Liver (tissue), 9 donors: Measurements from ENCODE around the gene TRPV4. TPM values are rescaled to one million over a fixed set of nuclear protein-coding genes. Genes with fewer than 3 reads are reported as not detected.

Source experiments
- DNase-seq: peaks from one replicate; pipeline ENCODE4 v3.0.0-alpha.2; 2017; ENCODE audit warnings: low spot score
- H3K27ac ChIP-seq, 2 donors: one replicate each; pipeline ENCODE4 v1.7.0; 2013; ENCODE audit warnings: inconsistent platforms in 2 of 2, low read length in 2 of 2, control low read depth in 1 of 2, low read depth in 1 of 2, mild to moderate bottlenecking in 1 of 2
- H3K27me3 ChIP-seq, 4 donors: one replicate each; pipeline versions ENCODE4 v1.6.1 to v1.7.0; 2013; ENCODE audit warnings: low read length in 3 of 4, inconsistent platforms in 1 of 4, mild to moderate bottlenecking in 1 of 4, moderate library complexity in 1 of 4; ENCODE audit not compliant: control insufficient read depth in 4 of 4, insufficient read depth in 4 of 4
- H3K36me3 ChIP-seq, 4 donors: one replicate each; pipeline versions ENCODE4 v1.6.1 to v1.7.0; 2013; ENCODE audit warnings: low read length in 3 of 4, mild to moderate bottlenecking in 3 of 4, low read depth in 1 of 4, moderate library complexity in 1 of 4; ENCODE audit not compliant: control insufficient read depth in 4 of 4, insufficient read depth in 3 of 4
- H3K4me1 ChIP-seq, 4 donors: one replicate each; pipeline versions ENCODE4 v1.6.1 to v1.7.0; 2013; ENCODE audit warnings: low read length in 3 of 4, mild to moderate bottlenecking in 3 of 4, moderate library complexity in 1 of 4; ENCODE audit not compliant: control insufficient read depth in 4 of 4, insufficient read depth in 4 of 4
- H3K4me3 ChIP-seq, 3 donors: one replicate each; pipeline versions ENCODE4 v1.6.1 to v1.7.0; 2013; ENCODE audit warnings: low read length in 3 of 3, control low read depth in 1 of 3, low read depth in 1 of 3, mild to moderate bottlenecking in 1 of 3
- H3K9ac ChIP-seq, 2 donors: one replicate each; pipeline ENCODE4 v1.7.0; 2013; ENCODE audit warnings: low read length in 2 of 2, mild to moderate bottlenecking in 2 of 2, moderate library complexity in 2 of 2, control low read depth in 1 of 2, low read depth in 1 of 2
- H3K9me3 ChIP-seq, 4 donors: one replicate each; pipeline versions ENCODE4 v1.6.1 to v1.7.0; 2013; ENCODE audit warnings: low read length in 3 of 4; ENCODE audit not compliant: control insufficient read depth in 4 of 4
- EGR1 ChIP-seq, 2 donors: IDR thresholded peaks; 2 replicates each; pipeline ENCODE4 v1.6.1; 2016 to 2018; ENCODE audit warnings: antibody characterized with exemption in 2 of 2, low read depth in 2 of 2
- FOXA1 ChIP-seq: IDR thresholded peaks from 2 replicates; pipeline ENCODE4 v1.6.1; 2016; ENCODE audit warnings: antibody characterized with exemption
- FOXA2 ChIP-seq: IDR thresholded peaks from 2 replicates; pipeline ENCODE4 v1.6.1; 2016; ENCODE audit warnings: antibody characterized with exemption
- GABPA ChIP-seq, 2 donors: IDR thresholded peaks in 1 of 2; conservative IDR thresholded peaks in 1 of 2; 2 replicates each; pipeline ENCODE4 v1.6.1; 2016; ENCODE audit warnings: antibody characterized with exemption in 2 of 2, mild to moderate bottlenecking in 1 of 2, moderate library complexity in 1 of 2
- HNF4A ChIP-seq, 2 donors: conservative IDR thresholded peaks; 2 replicates each; pipeline ENCODE4 v1.6.1; 2016; ENCODE audit warnings: antibody characterized with exemption in 2 of 2, mild to moderate bottlenecking in 2 of 2
- HNF4G ChIP-seq: IDR thresholded peaks from 2 replicates; pipeline ENCODE4 v1.6.1; 2016; ENCODE audit warnings: antibody characterized with exemption
- JUND ChIP-seq, 2 donors: IDR thresholded peaks; 2 replicates each; pipeline ENCODE4 v1.6.1; 2016; ENCODE audit warnings: antibody characterized with exemption in 2 of 2
- NR2F2 ChIP-seq: IDR thresholded peaks from 2 replicates; pipeline ENCODE4 v1.6.1; 2016; ENCODE audit warnings: antibody characterized with exemption
- RAD21 ChIP-seq, 2 donors: IDR thresholded peaks; 2 replicates each; pipeline ENCODE4 v1.6.1; 2016; ENCODE audit warnings: antibody characterized with exemption in 2 of 2, mild to moderate bottlenecking in 2 of 2
- RXRA ChIP-seq, 2 donors: IDR thresholded peaks; 2 replicates each; pipeline ENCODE4 v1.6.1; 2017 to 2018; ENCODE audit warnings: antibody characterized with exemption in 2 of 2, mild to moderate bottlenecking in 1 of 2
- SP1 ChIP-seq: IDR thresholded peaks from 2 replicates; pipeline ENCODE4 v1.6.1; 2018; ENCODE audit warnings: antibody characterized with exemption, mild to moderate bottlenecking
- TAF1 ChIP-seq: conservative IDR thresholded peaks from 2 replicates; pipeline ENCODE4 v1.6.1; 2016; ENCODE audit warnings: antibody characterized with exemption, mild to moderate bottlenecking
- YY1 ChIP-seq: IDR thresholded peaks from 2 replicates; pipeline ENCODE4 v1.6.1; 2016; ENCODE audit warnings: antibody characterized with exemption, mild to moderate bottlenecking
- WGBS: extraction: QIAGEN DNeasy Blood & Tissue Kit; methylation state at CpG from one replicate; pipeline ENCODE4 v1.1.7; 2013; 5-methylcytosine and 5-hydroxymethylcytosine counted together
- polyA plus RNA-seq, 2 donors: library from polyadenylated mRNA; stranded (reverse) in 1 of 2; unstranded in 1 of 2; fragments of 200-250 nt in 1 of 2; fragments of >200 nt in 1 of 2; fragmentation: Nextera tagmentation in 1 of 2; extraction: Ambion mirVana in 1 of 2; gene quantifications; one replicate each; pipeline versions ENCODE4 v1.2.1 to v1.2.3, GENCODE V29; 2013 to 2015
- total RNA-seq, 2 donors: library from RNA; depleted of rRNA; stranded (reverse); fragments of >200 nt; gene quantifications; one replicate each; pipeline ENCODE4 v1.2.3, GENCODE V29; 2014
- TF ChIP-seq, protein P1 (sequence below): IDR thresholded peaks from 2 replicates; pipeline ENCODE4 v1.6.1; 2016; ENCODE audit warnings: antibody characterized with exemption, mild to moderate bottlenecking
- TF ChIP-seq, protein P2 (sequence below): IDR thresholded peaks from 2 replicates; pipeline ENCODE4 v1.6.1; 2016; ENCODE audit warnings: antibody characterized with exemption
- TF ChIP-seq, protein P3 (sequence below): IDR thresholded peaks from 2 replicates; pipeline ENCODE4 v1.6.1; 2016; ENCODE audit warnings: antibody characterized with exemption
- TF ChIP-seq, protein P4 (sequence below): IDR thresholded peaks from 2 replicates; pipeline ENCODE4 v1.6.1; 2016; ENCODE audit warnings: antibody characterized with exemption
- TF ChIP-seq, protein P5 (sequence below): fragments of 150-350 bp; IDR thresholded peaks from 2 replicates; pipeline ENCODE4 v1.5.1; 2017; ENCODE audit warnings: improper control_type of control experiment, low read depth, low read length; ENCODE audit not compliant: missing input control
- donor health status: healthy.
- donor health status: healthy.
- donor health status: healthy.
- donor health status: healthy.
- donor health status: healthy.

TRPV4 gene
- total and polyA plus RNA-seq, 4 donors, result 1.3 to 9.6 (median 3.9) TPM

DNA sequence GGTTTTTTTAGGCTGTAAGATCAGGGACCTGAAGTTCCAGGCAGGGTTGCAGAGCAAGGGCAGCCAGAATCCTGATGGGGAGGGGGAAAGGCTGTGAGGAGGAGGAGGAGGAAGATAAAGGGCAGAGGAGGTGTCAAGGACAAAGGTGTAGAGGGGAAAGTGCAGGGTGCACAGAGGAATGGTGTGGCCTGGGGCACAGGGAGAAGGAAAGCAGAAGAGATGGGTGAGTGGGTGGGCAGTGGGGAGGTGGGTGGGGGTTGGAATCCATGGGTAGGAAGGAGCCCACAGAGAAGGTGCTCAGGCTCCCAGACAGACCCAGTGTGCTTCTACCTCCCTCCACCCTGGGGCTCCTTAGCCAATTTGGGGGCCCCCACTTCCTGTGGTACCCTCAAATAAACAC, 11.2 kb downstream of the TRPV4 start:
- Histone ChIP-seq H3K9ac (no peak overlapping the region), H3K36me3 (peaks cover 0 to 2% (median 0%) of the 10 kb centered on the region in 4 donors), H3K27ac (no peak overlapping the region), H3K4me1 (peaks cover 2 to 34% (median 22%) of the 10 kb centered on the region in 4 donors), H3K27me3 (no peaks in the 10 kb centered on the region), H3K4me3 (no peak overlapping the region), H3K9me3 (no peaks in the 10 kb centered on the region)
- TF ChIP-seq, protein P1, sequence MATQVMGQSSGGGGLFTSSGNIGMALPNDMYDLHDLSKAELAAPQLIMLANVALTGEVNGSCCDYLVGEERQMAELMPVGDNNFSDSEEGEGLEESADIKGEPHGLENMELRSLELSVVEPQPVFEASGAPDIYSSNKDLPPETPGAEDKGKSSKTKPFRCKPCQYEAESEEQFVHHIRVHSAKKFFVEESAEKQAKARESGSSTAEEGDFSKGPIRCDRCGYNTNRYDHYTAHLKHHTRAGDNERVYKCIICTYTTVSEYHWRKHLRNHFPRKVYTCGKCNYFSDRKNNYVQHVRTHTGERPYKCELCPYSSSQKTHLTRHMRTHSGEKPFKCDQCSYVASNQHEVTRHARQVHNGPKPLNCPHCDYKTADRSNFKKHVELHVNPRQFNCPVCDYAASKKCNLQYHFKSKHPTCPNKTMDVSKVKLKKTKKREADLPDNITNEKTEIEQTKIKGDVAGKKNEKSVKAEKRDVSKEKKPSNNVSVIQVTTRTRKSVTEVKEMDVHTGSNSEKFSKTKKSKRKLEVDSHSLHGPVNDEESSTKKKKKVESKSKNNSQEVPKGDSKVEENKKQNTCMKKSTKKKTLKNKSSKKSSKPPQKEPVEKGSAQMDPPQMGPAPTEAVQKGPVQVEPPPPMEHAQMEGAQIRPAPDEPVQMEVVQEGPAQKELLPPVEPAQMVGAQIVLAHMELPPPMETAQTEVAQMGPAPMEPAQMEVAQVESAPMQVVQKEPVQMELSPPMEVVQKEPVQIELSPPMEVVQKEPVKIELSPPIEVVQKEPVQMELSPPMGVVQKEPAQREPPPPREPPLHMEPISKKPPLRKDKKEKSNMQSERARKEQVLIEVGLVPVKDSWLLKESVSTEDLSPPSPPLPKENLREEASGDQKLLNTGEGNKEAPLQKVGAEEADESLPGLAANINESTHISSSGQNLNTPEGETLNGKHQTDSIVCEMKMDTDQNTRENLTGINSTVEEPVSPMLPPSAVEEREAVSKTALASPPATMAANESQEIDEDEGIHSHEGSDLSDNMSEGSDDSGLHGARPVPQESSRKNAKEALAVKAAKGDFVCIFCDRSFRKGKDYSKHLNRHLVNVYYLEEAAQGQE, result no peak
- TF ChIP-seq HNF4A (conservative IDR thresholded peaks at IDR 0.05) (no peak), EGR1 (IDR thresholded peaks at IDR 0.05; ENCODE audit: low read depth in 2 of 2) (no peak), NR2F2 (no peak), YY1 (no peak), SP1 (no peak)
- DNase-seq, result no peak

DNA sequence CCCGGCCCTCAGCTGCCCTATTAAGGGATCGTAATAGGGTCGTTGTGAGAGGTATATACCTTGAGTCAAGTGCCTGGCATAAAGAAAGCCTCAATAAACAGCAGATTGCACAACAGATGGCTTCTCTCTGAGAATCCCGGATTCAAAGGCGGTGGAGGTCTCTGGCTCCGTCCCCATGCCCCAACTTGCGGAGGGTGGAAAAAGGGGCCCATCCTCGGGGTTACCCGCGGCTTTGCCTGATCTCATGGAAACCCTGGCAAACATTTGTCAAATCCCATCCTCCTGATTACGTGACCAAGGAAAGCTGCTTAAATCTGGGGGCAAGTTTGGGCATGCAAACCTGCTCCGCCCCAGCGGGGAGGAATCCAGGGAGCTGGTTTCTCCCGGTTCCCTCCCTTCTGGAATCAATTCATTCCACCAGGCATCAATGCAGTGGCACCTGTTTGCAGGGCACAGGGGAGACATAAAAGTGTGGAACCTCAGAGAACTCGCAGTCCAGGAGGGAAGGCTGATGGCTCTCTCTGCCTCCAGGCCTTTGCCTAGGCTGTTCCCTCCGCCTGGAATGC, 12.3 kb downstream of the TRPV4 start:
- Histone ChIP-seq H3K36me3 (peaks cover 0 to 2% (median 0%) of the 10 kb centered on the region in 4 donors), H3K27me3 (no peaks in the 10 kb centered on the region), H3K9me3 (no peaks in the 10 kb centered on the region), H3K9ac (no peak overlapping the region), H3K4me1 (peaks cover 2 to 34% (median 22%) of the 10 kb centered on the region in 4 donors), H3K4me3 (no peak overlapping the region), H3K27ac (no peak overlapping the region)
- 89% methylated on average over 16 of the region's 16 CpGs for WGBS
- no peak for TF ChIP-seq NR2F2
- TF ChIP-seq RAD21 (IDR thresholded peaks at IDR 0.05), result no peak
- no peak for TF ChIP-seq TAF1
- TF ChIP-seq, protein P2, sequence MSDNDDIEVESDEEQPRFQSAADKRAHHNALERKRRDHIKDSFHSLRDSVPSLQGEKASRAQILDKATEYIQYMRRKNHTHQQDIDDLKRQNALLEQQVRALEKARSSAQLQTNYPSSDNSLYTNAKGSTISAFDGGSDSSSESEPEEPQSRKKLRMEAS, result no peak
- TF ChIP-seq JUND (IDR thresholded peaks at IDR 0.05), result no peak
- TF ChIP-seq, protein P1, result no peak
- no peak for TF ChIP-seq SP1
- TF ChIP-seq, protein P3, sequence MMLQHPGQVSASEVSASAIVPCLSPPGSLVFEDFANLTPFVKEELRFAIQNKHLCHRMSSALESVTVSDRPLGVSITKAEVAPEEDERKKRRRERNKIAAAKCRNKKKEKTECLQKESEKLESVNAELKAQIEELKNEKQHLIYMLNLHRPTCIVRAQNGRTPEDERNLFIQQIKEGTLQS, result no peak
- no peak for TF ChIP-seq YY1
- no peak for TF ChIP-seq FOXA1
- TF ChIP-seq FOXA2, result no peak
- TF ChIP-seq, protein P4, sequence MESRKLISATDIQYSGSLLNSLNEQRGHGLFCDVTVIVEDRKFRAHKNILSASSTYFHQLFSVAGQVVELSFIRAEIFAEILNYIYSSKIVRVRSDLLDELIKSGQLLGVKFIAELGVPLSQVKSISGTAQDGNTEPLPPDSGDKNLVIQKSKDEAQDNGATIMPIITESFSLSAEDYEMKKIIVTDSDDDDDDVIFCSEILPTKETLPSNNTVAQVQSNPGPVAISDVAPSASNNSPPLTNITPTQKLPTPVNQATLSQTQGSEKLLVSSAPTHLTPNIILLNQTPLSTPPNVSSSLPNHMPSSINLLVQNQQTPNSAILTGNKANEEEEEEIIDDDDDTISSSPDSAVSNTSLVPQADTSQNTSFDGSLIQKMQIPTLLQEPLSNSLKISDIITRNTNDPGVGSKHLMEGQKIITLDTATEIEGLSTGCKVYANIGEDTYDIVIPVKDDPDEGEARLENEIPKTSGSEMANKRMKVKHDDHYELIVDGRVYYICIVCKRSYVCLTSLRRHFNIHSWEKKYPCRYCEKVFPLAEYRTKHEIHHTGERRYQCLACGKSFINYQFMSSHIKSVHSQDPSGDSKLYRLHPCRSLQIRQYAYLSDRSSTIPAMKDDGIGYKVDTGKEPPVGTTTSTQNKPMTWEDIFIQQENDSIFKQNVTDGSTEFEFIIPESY, result no peak
- TF ChIP-seq HNF4G, result no peak
- TF ChIP-seq RXRA (IDR thresholded peaks at IDR 0.05), result no peak
- TF ChIP-seq, protein P5, sequence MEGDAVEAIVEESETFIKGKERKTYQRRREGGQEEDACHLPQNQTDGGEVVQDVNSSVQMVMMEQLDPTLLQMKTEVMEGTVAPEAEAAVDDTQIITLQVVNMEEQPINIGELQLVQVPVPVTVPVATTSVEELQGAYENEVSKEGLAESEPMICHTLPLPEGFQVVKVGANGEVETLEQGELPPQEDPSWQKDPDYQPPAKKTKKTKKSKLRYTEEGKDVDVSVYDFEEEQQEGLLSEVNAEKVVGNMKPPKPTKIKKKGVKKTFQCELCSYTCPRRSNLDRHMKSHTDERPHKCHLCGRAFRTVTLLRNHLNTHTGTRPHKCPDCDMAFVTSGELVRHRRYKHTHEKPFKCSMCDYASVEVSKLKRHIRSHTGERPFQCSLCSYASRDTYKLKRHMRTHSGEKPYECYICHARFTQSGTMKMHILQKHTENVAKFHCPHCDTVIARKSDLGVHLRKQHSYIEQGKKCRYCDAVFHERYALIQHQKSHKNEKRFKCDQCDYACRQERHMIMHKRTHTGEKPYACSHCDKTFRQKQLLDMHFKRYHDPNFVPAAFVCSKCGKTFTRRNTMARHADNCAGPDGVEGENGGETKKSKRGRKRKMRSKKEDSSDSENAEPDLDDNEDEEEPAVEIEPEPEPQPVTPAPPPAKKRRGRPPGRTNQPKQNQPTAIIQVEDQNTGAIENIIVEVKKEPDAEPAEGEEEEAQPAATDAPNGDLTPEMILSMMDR, result no peak
- TF ChIP-seq EGR1 (IDR thresholded peaks at IDR 0.05; ENCODE audit: low read depth in 2 of 2), result no peak
- no peak for TF ChIP-seq GABPA (IDR thresholded peaks at IDR 0.05 in 1 of 2, conservative IDR thresholded peaks at IDR 0.05 in 1 of 2)
- TF ChIP-seq HNF4A (conservative IDR thresholded peaks at IDR 0.05), result no peak
- DNase-seq, result no peak
